CD4-positive, alpha-beta T cell treated with Interferon alpha-2 for 1 hour (primary cell): ENCODE data around the gene RNF213.
A peak's percentile ranks its signal among the peaks of the same experiment; 100 is the strongest.
"Not testable (repeated sequence)": the region's sequence is repeated elsewhere in the genome, so short reads cannot be mapped to it uniquely, and the experiment has no call there.

ENCODE experiments used
- DNase-seq, 2 donors: peaks; one replicate each; pipeline ENCODE4 v3.0.0-alpha.2; 2020 to 2022

Gene RNF213

DNA sequence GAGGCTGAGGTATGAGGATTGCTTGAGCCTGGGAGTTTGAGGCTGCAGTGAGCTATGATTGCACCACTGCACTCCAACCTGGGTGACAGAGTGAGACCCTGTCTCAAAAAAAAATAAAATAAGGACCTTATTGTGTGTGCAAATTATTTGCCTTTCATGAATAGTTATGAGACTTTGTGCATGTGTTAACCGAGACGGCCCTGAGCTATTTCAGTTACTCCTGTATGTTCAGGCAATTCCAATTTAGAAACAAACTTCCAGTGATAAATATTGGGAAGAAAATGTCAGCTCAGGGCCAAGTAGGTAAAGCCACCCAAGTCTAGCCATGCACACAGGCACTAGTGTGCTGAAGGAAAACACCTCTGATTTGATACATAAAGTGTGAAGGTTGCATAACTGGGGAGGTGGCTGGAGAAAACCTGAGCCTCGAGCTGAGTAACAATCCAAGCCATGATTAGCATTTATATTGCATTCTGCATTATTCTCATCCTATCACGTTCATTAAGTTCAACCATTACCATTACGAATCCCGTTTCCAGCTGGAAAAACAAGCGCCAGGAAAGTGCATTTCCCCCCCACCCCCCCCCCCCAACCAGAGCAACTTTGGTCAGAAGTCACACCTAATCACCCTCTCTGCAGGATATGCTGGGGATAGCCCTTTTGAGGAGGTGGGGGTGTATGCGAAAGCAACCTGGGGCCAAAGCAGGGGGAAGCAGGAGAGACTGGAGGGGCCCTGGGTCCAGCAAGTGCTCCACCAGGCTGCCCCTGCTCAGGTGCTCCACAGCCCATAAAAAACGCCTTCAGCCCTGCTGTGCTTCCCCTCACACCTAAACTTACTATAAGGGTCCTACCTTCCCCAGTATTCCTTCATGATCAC is 135.7 kb downstream of the RNF213 start:
- no peak for DNase-seq

- DNase-seq = no peak
Observed at GRCh38 chr17:80397034-80397387, 136.4 kb downstream of the RNF213 start.

- DNase-seq = no peak
Observed at GRCh38 chr17:80397686-80398085, 137.0 kb downstream of the RNF213 start.

DNA sequence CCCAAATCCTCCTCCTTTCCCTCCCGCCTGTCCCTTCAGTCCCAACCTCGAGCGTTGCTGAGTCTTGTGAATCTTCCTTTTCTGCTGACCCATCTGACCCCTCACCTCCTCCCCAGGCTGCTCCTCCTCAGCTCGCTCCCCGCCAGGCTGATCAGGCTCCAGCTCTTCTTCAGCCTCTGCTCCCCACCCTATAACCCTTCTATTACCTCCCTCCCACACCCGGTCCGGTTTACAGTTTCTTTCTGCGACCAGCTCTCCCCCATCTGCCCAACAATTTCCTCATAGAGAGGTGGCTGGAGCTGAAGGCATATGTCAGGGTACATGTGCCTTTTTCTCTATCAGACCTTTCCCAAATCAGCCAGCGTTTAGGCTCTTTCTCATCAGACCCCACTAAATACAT is 140.4 kb downstream of the RNF213 start:
- DNase-seq = not testable (repeated sequence)

GRCh38 chr17:80402102-80402501 is 141.4 kb downstream of the RNF213 start:
- not testable (repeated sequence) for DNase-seq

DNA sequence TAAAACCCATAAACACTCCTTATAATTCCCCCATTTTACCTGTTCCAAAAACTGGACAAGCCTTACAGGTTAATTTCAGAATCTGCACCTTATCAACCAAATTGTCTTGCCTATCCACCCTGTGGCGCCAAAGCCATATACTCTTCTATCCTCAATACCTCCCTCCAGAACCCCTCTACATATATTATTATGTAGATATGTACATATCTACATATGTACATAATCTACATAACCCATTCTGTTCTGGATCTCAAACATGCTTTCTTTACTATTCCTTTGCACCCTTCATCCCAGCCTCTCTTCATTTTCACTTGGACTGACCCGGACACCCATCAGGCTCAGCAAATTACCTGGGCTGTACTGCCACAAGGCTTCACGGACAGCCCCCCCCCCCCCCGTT is 142.3 kb downstream of the RNF213 start:
- DNase-seq = no peak

DNA sequence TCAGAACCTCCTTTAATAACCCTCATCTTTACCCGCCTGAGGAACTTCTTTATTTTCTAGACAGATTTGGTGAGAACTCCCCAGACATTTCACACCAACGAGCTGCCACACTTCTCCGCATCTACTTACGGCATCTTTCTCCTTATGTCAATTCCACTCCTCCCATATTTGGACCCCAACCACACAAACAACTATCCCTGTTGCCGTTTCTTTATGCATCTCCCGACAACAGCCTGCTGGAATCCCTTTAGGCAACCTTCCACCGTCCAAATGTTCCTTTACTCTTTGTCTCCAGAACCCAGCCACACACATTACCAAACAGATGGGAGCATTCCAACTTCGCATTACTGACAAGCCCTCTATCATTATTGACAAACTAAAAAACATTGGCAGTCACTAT is 145.5 kb downstream of the RNF213 start:
- no peak for DNase-seq

DNA sequence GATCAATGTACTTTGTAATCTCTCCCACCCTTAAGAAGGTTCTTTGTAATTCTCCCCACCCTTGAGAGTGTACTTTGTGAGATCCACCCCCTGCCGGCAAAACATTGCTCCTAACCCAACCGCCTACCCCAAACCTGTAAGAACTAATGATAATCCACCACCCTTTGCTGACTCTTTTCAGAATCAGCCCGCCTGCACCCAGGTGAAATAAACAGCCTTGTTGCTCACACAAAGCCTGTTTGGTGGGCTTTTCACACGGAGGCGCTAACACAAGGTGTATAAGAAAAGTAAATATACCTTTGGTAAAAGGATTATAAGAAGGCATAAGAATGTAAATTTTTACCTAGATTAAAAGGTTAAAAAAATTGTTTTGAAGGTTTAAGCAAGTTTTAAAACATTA is 147.3 kb downstream of the RNF213 start:
- not testable (repeated sequence) for DNase-seq

GRCh38 chr17:80408872-80409271 is 148.2 kb downstream of the RNF213 start:
- DNase-seq = no peak

DNA sequence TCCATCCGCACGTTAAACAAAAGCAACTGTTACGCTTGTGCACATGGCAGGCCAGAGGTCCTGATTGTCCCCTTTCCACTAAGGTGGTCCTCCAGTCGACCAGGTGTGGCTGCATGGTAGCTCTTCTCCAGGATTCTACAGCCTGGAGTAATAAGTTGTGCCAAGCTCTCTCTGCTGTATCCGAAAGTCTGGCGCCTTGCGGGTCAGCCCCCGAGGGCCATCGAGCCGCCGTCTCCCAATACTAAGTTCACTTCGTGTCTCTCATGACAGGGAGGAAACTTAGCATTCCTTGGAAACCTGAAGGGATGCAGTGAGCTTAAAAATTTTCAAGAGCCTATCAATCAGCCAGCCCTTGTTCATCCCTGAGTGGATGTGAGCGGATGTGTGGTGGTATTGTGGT is 149.0 kb downstream of the RNF213 start:
- DNase-seq = no peak

- not testable (repeated sequence) for DNase-seq
Observed at GRCh38 chr17:80410441-80411087, 149.9 kb downstream of the RNF213 start.

- DNase-seq = no peak
Observed at GRCh38 chr17:80413771-80414507, 153.3 kb downstream of the RNF213 start.

GRCh38 chr17:80414508-80414802 is 153.8 kb downstream of the RNF213 start:
- DNase-seq = no peak

- DNase-seq = peak; percentile 95
Observed at GRCh38 chr17:80414803-80415625, 154.4 kb downstream of the RNF213 start, which contains the start of gene ENDOV. Gene ENDOV (plus strand): TSS chr17:80415167. CDS start chr17:80415195, 28 bp downstream.

DNA sequence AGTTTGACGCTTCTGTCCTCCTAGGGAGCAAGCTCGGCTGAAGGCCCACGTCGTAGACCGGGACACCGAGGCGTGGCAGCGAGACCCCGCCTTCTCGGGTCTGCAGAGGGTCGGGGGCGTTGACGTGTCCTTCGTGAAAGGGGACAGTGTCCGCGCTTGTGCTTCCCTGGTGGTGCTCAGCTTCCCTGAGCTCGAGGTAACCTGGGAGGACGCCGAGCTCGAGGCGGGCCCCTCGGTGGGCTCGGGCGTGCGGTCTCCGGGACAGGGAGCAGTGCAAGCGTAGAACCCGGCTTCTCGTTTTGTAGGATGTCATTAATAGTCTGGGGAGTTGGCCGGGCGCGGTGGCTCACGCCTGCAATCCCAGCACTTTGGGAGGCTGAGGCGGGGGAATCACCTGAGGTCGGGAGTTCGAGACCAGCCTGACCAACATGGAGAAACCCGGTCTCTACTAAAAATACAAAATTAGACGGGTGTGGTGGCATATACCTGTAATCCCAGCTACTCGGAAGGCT is 155.0 kb downstream of the RNF213 start:
- DNase-seq = no peak

- DNase-seq = no peak
Observed at GRCh38 chr17:80416260-80416939, 155.7 kb downstream of the RNF213 start.

GRCh38 chr17:80416940-80417293 is 156.3 kb downstream of the RNF213 start:
- DNase-seq = no peak

DNA sequence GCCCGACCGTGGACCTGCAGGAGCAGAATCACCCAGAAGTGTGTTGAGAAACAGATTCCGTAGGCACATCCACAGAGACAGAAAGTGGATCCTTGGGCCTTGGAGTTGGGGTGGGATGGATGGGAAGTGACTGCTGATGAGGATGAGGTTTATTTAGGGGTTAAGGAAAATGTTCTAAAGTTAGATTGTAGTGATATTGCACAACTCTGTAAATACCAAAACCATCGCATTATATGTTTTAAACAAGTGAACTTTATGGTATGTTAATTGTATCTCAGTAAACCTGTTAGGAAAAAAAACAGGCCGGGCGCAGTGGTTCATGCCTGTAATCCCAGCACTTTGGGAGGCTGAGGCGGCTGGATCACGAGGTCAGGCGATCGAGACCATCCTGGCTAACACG is 157.9 kb downstream of the RNF213 start:
- DNase-seq = no peak

DNA sequence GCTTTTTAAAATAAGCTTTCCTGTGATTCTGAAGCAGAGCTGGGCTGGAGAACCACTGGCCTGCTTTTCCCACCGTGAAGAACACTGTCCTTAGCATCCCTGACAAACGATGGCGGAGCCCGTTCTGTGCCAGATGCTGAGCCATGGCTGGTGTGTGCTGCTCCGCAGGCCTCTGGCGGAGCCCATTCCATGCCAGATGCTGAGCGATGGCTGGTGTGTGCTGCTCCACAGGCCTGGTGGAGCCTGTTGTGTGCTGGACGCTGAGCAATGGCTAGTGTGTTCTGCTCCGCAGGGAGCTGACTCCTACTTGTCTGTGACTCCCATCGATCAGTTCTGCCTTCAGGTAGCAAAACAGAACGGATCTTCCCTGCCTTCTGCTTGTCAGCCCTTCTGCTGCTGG is 158.6 kb downstream of the RNF213 start:
- no peak for DNase-seq

- DNase-seq = no peak
Observed at GRCh38 chr17:80421381-80422090, 160.9 kb downstream of the RNF213 start.

- no peak for DNase-seq
Observed at GRCh38 chr17:80422276-80422675, 161.6 kb downstream of the RNF213 start.

GRCh38 chr17:80422981-80423380 is 162.3 kb downstream of the RNF213 start:
- no peak for DNase-seq
